Left ventricle myocardium inferior (tissue), 1 donor: Measurements from ENCODE around the gene THTPA. TPM values are rescaled to one million over a fixed set of nuclear protein-coding genes. Genes with fewer than 3 reads are reported as not detected.

Experiments
- DNase-seq: peaks from one replicate; pipeline ENCODE4 v3.0.0-alpha.2; 2020
- H3K27ac ChIP-seq: fragments of 200-600 bp; replicated peaks from 2 replicates; pipeline ENCODE4 v1.8.0; 2021
- H3K27me3 ChIP-seq: fragments of 200-600 bp; 2 replicates; pipeline ENCODE4 v1.8.0; 2021; ENCODE audit warnings: low read depth
- H3K36me3 ChIP-seq: fragments of 200-600 bp; 2 replicates; pipeline ENCODE4 v1.8.0; 2021
- H3K4me1 ChIP-seq: fragments of 200-600 bp; 2 replicates; pipeline ENCODE4 v1.8.0; 2021
- H3K4me3 ChIP-seq: fragments of 200-600 bp; 2 replicates; pipeline ENCODE4 v1.8.0; 2021; ENCODE audit warnings: mild to moderate bottlenecking, moderate library complexity
- H3K9me3 ChIP-seq: fragments of 200-600 bp; replicated peaks from 2 replicates; pipeline ENCODE4 v1.8.0; 2021
- CTCF ChIP-seq: fragments of 200-600 bp; IDR thresholded peaks from 2 replicates; pipeline ENCODE4 v1.8.0; 2021; ENCODE audit warnings: antibody characterized with exemption, mild to moderate bottlenecking, borderline replicate concordance
- intact Hi-C: fragments of 100-400 bp; cut with micrococcal nuclease; formaldehyde crosslinking; loops from one replicate; pipeline ENCODE4 v1.11.0; 2022
- total RNA-seq: library from RNA; stranded (reverse); fragmentation: NEBNext Ultra II Directional; extraction: Animal tissue kit (Norgen Biotek cat#: 25700); gene quantifications from one replicate; pipeline ENCODE4 v1.2.1, GENCODE V29; 2021
- donor health status: DM: no; HTN: yes; CAD: no; lungs with severe emphysema.

The THTPA gene
- total RNA-seq, 1 donor from 2014 or later = 17.2 TPM

GRCh38 chr14:23545740-23546365, 10.2 kb upstream of the THTPA start:
- Histone ChIP-seq H3K27ac (peak overlapping the region; percentile 73), H3K36me3 (no peaks in the 10 kb centered on the region), H3K9me3 (no peaks in the 10 kb centered on the region), H3K4me3 (no peak overlapping the region), H3K4me1 (peaks cover 25% of the 10 kb centered on the region), H3K27me3 (peaks cover 7% of the 10 kb centered on the region)
- TF ChIP-seq CTCF = no peak
- DNase-seq = no peak
- intact Hi-C loops = no loop called here

- TF ChIP-seq CTCF = no peak
- H3K4me3 ChIP-seq = no peak overlapping the region
- intact Hi-C loops = no loop called here
- H3K4me1 ChIP-seq = peaks cover 31% of the 10 kb centered on the region
- peak overlapping the region; percentile 73 for H3K27ac ChIP-seq
- H3K36me3 ChIP-seq = no peaks in the 10 kb centered on the region
- no peaks in the 10 kb centered on the region for H3K9me3 ChIP-seq
- DNase-seq = no peak
- peaks cover 7% of the 10 kb centered on the region for H3K27me3 ChIP-seq
Observed at GRCh38 chr14:23546450-23547035, 9.5 kb upstream of the THTPA start.

- no peak for DNase-seq
- Histone ChIP-seq H3K36me3 (no peaks in the 10 kb centered on the region), H3K27me3 (peaks cover 7% of the 10 kb centered on the region), H3K9me3 (no peaks in the 10 kb centered on the region), H3K4me3 (no peak overlapping the region), H3K4me1 (peaks cover 37% of the 10 kb centered on the region), H3K27ac (no peak overlapping the region)
- no peak for TF ChIP-seq CTCF
- intact Hi-C loops = no loop called here
Observed at GRCh38 chr14:23547924-23548323, 8.1 kb upstream of the THTPA start.

DNA sequence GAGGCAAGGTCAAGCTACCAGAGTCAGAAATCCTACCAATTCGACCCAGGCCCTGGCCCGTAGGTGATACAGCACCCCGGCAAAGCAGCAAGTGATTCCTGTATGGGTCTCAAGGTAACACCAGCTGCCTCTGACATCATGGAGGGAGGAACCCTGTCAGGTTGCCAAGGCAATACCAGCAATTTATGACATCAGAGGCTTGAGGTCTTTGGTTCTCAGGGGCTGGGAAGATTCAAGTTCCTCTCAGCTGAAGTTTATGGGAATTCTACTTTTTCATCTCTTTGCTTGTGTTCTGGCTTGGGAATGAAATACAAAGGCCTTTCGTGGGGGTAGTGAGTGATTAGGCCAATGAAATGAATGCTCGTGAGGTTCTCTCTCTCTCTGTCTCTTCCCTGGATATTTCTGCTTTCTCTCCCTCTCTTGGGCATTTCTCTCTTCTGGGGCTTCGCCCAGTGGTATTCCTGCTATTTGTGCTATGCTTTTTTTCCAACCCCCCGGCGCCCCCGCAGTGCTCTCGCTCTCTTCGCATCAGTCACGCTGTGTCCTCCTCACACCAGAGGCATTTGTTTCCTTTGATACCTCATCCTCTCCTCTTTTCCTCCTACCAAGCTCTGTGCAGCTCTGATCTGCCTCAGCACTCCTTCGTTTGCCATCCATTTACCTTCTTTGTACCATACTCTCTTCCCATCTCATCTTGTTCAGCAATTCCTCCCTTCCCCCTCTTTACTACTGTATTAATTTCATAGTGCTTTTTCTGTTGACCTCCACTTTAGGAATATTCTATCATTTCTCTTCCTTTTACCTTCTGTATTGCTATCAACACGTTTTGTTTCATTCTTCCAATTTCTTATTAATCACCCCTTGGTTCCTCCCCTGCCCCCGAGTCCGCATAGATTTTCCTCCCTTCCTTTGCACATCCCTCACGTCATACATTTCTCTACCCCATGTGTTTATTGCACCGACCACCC, 7.4 kb upstream of the THTPA start:
- H3K4me1 ChIP-seq = peaks cover 37% of the 10 kb centered on the region
- H3K9me3 ChIP-seq = no peaks in the 10 kb centered on the region
- peaks cover 7% of the 10 kb centered on the region for H3K27me3 ChIP-seq
- no peak for DNase-seq
- no peak overlapping the region for H3K4me3 ChIP-seq
- no peak for TF ChIP-seq CTCF
- H3K36me3 ChIP-seq = no peaks in the 10 kb centered on the region
- intact Hi-C loops = no loop called here
- no peak overlapping the region for H3K27ac ChIP-seq

- no peak for TF ChIP-seq CTCF
- Histone ChIP-seq H3K4me1 (peaks cover 35% of the 10 kb centered on the region), H3K27ac (no peak overlapping the region), H3K27me3 (peaks cover 7% of the 10 kb centered on the region), H3K4me3 (peak overlapping the region; percentile 77), H3K36me3 (no peaks in the 10 kb centered on the region), H3K9me3 (no peaks in the 10 kb centered on the region)
- DNase-seq = no peak
- intact Hi-C loops = no loop called here
Observed at GRCh38 chr14:23550131-23550811, 5.8 kb upstream of the THTPA start.
